ENCODE results near the gene CYS1. TPM values are rescaled to one million over a fixed set of nuclear protein-coding genes. Genes with fewer than 3 reads are reported as not detected.

Gene CYS1
- polyA plus RNA-seq, 1 experiment: 2.5 TPM

DNA sequence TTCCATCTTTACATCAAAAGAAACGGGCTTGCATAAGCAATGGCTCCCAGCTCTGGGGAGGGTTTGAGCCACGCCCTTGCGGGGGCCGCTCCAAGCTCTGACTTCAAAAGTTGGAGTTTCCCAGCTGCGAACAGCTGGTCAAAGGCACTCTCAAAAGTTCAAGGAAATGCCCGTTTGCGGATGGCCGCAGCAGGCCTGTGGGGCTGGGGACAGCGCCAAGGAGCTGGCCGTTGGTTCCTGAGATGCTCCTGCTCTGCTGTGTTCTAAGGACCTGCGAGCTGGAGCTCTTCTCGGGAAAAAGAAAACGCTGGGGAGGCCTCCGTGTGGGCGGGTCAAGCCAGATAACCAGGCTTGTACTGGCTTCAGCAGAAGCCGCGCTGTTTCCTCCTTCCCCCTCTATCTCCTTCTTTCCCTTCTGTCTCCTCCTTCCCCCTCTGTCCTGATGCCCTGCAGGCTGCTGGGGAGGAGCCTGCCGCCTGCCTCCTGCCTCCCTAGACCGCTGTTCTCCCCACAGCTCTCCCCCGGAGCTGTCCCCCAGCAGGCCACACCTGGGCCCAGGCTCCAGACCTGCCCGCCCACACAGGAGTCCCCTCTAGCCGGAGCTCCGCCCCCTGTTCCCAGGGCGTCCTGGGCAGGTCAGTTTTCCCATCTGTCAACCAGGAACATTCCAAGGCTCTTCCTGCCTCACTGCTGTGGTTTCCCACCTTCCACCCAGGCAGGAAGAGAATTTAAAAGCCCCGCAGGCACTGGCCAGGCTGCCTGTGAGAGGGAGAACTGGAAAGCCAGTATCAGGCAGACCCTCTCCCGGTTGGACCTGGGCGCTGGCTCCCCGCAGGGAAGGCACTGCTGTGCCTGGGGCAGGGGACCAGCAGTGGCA lies 22.7 kb downstream of the CYS1 start:
- Histone ChIP-seq H3K27me3 (ENCODE audit: control insufficient read depth, insufficient read depth, low read length) (no peaks in the 10 kb centered on the region; the same call in 1 of the 2 replicates), H3K36me3 (ENCODE audit: control insufficient read depth, insufficient read depth, low read length) (peaks cover 9% of the 10 kb centered on the region), H3K4me3 (ENCODE audit: low read depth, low read length) (peak overlapping the region; percentile 3; the same call in 1 of the 2 replicates)
- CTCF ChIA-PET: interaction anchor here (0.7 to 5.6 kb wide), 12 partner anchors 8 to 378 kb away, joined by 3 to 40 read pairs (median 6); partner anchors contain the start of gene KLF11
- no peak for DNase-seq (ENCODE audit: low read depth)
- TF ChIP-seq, protein P1, sequence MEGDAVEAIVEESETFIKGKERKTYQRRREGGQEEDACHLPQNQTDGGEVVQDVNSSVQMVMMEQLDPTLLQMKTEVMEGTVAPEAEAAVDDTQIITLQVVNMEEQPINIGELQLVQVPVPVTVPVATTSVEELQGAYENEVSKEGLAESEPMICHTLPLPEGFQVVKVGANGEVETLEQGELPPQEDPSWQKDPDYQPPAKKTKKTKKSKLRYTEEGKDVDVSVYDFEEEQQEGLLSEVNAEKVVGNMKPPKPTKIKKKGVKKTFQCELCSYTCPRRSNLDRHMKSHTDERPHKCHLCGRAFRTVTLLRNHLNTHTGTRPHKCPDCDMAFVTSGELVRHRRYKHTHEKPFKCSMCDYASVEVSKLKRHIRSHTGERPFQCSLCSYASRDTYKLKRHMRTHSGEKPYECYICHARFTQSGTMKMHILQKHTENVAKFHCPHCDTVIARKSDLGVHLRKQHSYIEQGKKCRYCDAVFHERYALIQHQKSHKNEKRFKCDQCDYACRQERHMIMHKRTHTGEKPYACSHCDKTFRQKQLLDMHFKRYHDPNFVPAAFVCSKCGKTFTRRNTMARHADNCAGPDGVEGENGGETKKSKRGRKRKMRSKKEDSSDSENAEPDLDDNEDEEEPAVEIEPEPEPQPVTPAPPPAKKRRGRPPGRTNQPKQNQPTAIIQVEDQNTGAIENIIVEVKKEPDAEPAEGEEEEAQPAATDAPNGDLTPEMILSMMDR (IDR thresholded peaks at IDR 0.05; ENCODE audit: insufficient read depth, low read depth, low read length): no peak
- POLR2A ChIA-PET: interaction anchor here (0.6 kb wide), 2 partner anchors 505 to 604 kb away, joined by 3 to 8 read pairs; no protein-coding TSS in a partner anchor

DNA sequence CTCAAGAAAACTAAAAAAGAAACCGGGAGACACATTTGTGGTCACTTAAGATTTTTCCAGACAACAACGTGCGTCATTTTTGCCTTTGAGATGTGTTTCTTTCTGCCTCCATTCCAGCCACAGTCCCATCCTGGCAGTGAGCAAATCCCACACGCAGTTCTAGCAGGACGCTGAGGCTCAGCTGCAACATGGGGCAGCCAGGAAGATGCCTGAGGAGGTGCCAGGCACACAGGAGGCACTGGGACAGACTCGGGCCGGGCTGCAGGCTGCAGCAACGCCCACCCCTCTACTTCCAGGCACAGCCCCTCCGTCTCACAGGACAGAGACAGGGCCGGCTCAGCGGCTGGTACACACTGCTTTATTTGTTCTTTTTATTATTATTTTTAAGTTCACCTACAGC lies 23.8 kb downstream of the CYS1 start:
- POLR2A ChIA-PET: interaction anchor here (0.7 kb wide), 1 partner anchor 354 kb away, joined by 3 read pairs; no protein-coding TSS in a partner anchor
- TF ChIP-seq, protein P1 (IDR thresholded peaks at IDR 0.05; ENCODE audit: insufficient read depth, low read depth, low read length): no peak
- H3K36me3 ChIP-seq (ENCODE audit: control insufficient read depth, insufficient read depth, low read length): peaks cover 12% of the 10 kb centered on the region
- H3K27me3 ChIP-seq (ENCODE audit: control insufficient read depth, insufficient read depth, low read length): no peaks in the 10 kb centered on the region
- no peak overlapping the region for H3K4me3 ChIP-seq (ENCODE audit: low read depth, low read length)
- DNase-seq (ENCODE audit: low read depth): no peak
- CTCF ChIA-PET: interaction anchor here (0.8 to 5.6 kb wide), 8 partner anchors 8 to 379 kb away, joined by 3 to 40 read pairs (median 6); partner anchors contain the start of gene KLF11

DNA sequence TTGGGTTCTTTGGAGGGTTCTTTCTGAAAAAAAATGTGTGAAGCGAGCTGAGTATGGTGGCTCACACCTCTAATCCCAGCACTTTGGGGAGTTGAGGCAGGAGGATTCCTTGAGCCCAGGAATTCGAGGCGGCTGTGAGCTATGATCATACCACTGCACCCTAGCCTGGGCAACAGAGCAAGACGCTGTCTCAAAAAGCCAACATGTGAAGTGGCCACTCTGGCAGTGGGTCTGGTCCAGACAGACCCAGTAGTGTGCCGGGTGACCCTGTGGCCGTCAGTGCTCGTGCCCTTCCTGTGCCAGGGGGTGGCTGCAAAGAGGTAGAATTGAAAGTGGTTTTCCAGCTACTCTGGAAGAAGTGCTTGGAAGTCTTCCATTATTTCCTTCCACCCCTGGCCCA lies 25.2 kb downstream of the CYS1 start:
- DNase-seq (ENCODE audit: low read depth): no peak
- Histone ChIP-seq H3K4me3 (ENCODE audit: low read depth, low read length) (no peak overlapping the region), H3K27me3 (ENCODE audit: control insufficient read depth, insufficient read depth, low read length) (no peaks in the 10 kb centered on the region), H3K36me3 (ENCODE audit: control insufficient read depth, insufficient read depth, low read length) (peaks cover 12% of the 10 kb centered on the region)
- ChIA-PET CTCF (no interaction called here), POLR2A (no interaction called here)
- TF ChIP-seq, protein P1 (IDR thresholded peaks at IDR 0.05; ENCODE audit: insufficient read depth, low read depth, low read length): no peak

DNA sequence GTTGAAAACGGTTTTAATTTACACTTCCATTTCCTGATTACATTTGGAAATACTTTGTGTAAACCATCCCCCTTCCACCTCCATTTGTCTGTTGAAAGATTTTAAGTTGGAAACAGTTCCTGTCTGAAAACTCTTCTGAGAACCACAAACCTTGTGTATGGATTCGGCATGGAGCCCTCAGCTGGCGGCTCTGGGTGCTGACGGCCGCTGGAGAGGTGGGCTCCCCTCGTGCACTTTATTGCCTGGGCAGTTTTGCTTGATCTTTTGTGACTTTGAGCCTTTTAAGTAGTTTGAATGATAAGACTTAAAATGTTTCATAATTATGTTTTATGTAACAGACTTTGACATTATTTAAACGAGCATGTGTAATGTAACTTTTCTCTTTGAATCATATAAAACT lies 25.8 kb downstream of the CYS1 start:
- TF ChIP-seq, protein P1 (IDR thresholded peaks at IDR 0.05; ENCODE audit: insufficient read depth, low read depth, low read length): no peak
- POLR2A ChIA-PET: no interaction called here
- H3K4me3 ChIP-seq (ENCODE audit: low read depth, low read length): no peak overlapping the region
- no peaks in the 10 kb centered on the region for H3K27me3 ChIP-seq (ENCODE audit: control insufficient read depth, insufficient read depth, low read length)
- H3K36me3 ChIP-seq (ENCODE audit: control insufficient read depth, insufficient read depth, low read length): peaks cover 12% of the 10 kb centered on the region
- CTCF ChIA-PET: interaction anchor here (1.1 kb wide), 1 partner anchor 381 kb away, joined by 3 read pairs; no protein-coding TSS in a partner anchor
- no peak for DNase-seq (ENCODE audit: low read depth)

DNA sequence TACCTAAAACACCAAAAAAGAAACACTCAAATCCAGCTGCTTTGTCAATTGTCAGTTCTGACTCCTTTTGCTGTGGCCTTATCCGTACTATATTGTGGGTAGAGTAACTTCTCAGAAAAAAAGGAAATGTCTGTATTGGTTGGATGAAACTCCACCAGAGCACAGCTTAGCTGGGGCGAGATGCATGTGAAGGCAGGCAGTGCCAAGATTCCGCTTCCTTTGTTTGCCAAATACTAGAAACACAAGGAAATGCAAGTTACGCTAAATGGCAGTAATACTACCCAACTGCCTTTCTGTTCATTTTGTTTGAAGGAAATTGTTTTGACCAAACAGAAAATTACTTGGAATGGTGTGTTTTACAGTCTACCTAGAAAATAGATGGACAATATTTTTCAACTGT lies 26.9 kb downstream of the CYS1 start:
- ChIA-PET POLR2A (no interaction called here), CTCF (interaction anchor here (1.0 to 9.6 kb wide), 8 partner anchors 19 to 382 kb away, joined by 3 to 91 read pairs (median 4); no protein-coding TSS in a partner anchor)
- H3K36me3 ChIP-seq (ENCODE audit: control insufficient read depth, insufficient read depth, low read length): peaks cover 16% of the 10 kb centered on the region
- DNase-seq (ENCODE audit: low read depth): no peak
- TF ChIP-seq, protein P1 (IDR thresholded peaks at IDR 0.05; ENCODE audit: insufficient read depth, low read depth, low read length): no peak
- no peak overlapping the region for H3K4me3 ChIP-seq (ENCODE audit: low read depth, low read length)
- no peaks in the 10 kb centered on the region for H3K27me3 ChIP-seq (ENCODE audit: control insufficient read depth, insufficient read depth, low read length)

Data from BJ (cell line).